SK-N-SH treated with all-trans-retinoic acid at 6 μM for 48 hours (cell line): Measurements from ENCODE around the gene OS9.
"Not testable (repeated sequence)": the region's sequence is repeated elsewhere in the genome, so short reads cannot be mapped to it uniquely, and the experiment has no call there.

Experiments
- ESRRG ChIP-seq: fragments of 250-450 bp; sonication (Bioruptor Pico); IDR thresholded peaks from 2 replicates; pipeline ENCODE4 v1.6.1; 2021; ENCODE audit warnings: mild to moderate bottlenecking
- RARB ChIP-seq: fragments of 250-450 bp; sonication (Bioruptor Pico); IDR thresholded peaks from 2 replicates; pipeline ENCODE4 v1.8.0; 2021; ENCODE audit warnings: mild to moderate bottlenecking, moderate library complexity
- ZNF565 ChIP-seq: fragments of 450-650 bp; formaldehyde crosslinking; conservative IDR thresholded peaks from 2 replicates; pipeline ENCODE4 v1.5.0; 2020; ENCODE audit warnings: low read depth, mild to moderate bottlenecking, moderate library complexity

DNA sequence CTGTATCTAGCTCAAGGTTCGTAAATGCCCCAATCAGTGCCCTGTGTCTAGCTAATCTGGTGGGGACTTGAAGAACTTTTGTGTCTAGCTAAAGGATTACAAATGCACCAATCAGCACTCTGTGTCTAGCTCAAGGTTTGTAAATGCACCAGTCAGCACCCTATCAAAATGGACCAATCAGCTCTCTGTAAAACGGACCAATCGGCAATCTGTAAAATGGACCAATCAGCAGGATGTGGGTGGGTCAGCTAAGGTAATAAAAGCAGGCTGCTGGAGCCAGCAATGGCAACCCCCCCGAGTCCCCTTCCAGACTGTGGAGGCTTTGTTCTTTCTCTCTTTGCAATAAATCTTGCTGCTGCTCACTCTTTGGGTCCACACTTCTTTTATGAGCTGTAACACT is 37.5 kb upstream of the OS9 start:
- not testable (repeated sequence) for TF ChIP-seq ZNF565 (CRISPR knock-in tag); ESRRG; RARB (CRISPR knock-in tag)
